IPS DF 19.7 (cell line): ENCODE measurements around the gene AGR2.
"Not testable (repeated sequence)": the region's sequence is repeated elsewhere in the genome, so short reads cannot be mapped to it uniquely, and the experiment has no call there.

Experiments used
- DNase-seq: peaks from one replicate; pipeline ENCODE4 v3.0.0-alpha.2; 2013; ENCODE audit warnings: low read depth, low spot score

AGR2 gene

GRCh38 chr7:16804674-16805439 lies at the start of gene AGR2:
TSS of gene AGR2 (minus strand) at chr7:16804999. CDS start at chr7:16801796, 3,203 bp downstream.
- no peak for DNase-seq

- DNase-seq: not testable (repeated sequence)
Measured at GRCh38 chr7:16853189-16853588, 48.4 kb upstream of the AGR2 start.

GRCh38 chr7:16851829-16852228 lies 47.0 kb upstream of the AGR2 start:
- DNase-seq: no peak

GRCh38 chr7:16850614-16851466 lies 46.0 kb upstream of the AGR2 start:
- no peak for DNase-seq

GRCh38 chr7:16849296-16850148 lies 44.7 kb upstream of the AGR2 start:
- no peak for DNase-seq

GRCh38 chr7:16847381-16847860 lies 42.6 kb upstream of the AGR2 start:
- DNase-seq: no peak

- DNase-seq: no peak
Measured at GRCh38 chr7:16846601-16847165, 41.9 kb upstream of the AGR2 start.

- DNase-seq: no peak
Measured at GRCh38 chr7:16845746-16846145, 40.9 kb upstream of the AGR2 start.

GRCh38 chr7:16841681-16842080 lies 36.9 kb upstream of the AGR2 start:
- DNase-seq: no peak

GRCh38 chr7:16840094-16840493 lies 35.3 kb upstream of the AGR2 start:
- DNase-seq: no peak

- no peak for DNase-seq
Measured at GRCh38 chr7:16839646-16840045, 34.8 kb upstream of the AGR2 start.

GRCh38 chr7:16838891-16839290 lies 34.1 kb upstream of the AGR2 start:
- no peak for DNase-seq

- DNase-seq: no peak
Measured at GRCh38 chr7:16838386-16838785, 33.6 kb upstream of the AGR2 start.

- no peak for DNase-seq
Measured at GRCh38 chr7:16836481-16836880, 31.7 kb upstream of the AGR2 start.

GRCh38 chr7:16833373-16833772 lies 28.6 kb upstream of the AGR2 start:
- no peak for DNase-seq

GRCh38 chr7:16826060-16826459 lies 21.3 kb upstream of the AGR2 start:
- DNase-seq: no peak

GRCh38 chr7:16822029-16822428 lies 17.2 kb upstream of the AGR2 start:
- DNase-seq: no peak

GRCh38 chr7:16818732-16819131 lies 13.9 kb upstream of the AGR2 start:
- no peak for DNase-seq

- DNase-seq: no peak
Measured at GRCh38 chr7:16817536-16817935, 12.7 kb upstream of the AGR2 start.

GRCh38 chr7:16816824-16817223 lies 12.0 kb upstream of the AGR2 start:
- no peak for DNase-seq

- no peak for DNase-seq
Measured at GRCh38 chr7:16815001-16815400, 10.2 kb upstream of the AGR2 start.
